ENCODE results near the gene HMX1.

Gene HMX1

GRCh38 chr4:8842614-8843013, 29.0 kb downstream of the HMX1 start:
- Histone ChIP-seq H3K4me1 (ENCODE audit: control insufficient read depth in 5 of 5, insufficient read depth in 5 of 5, low read length in 5 of 5) (no peaks in the 10 kb centered on the region), H3K27ac (ENCODE audit: low read depth, low read length) (no peak overlapping the region), H3K36me3 (ENCODE audit: control insufficient read depth in 5 of 5, insufficient read depth in 5 of 5, low read length in 5 of 5) (no peaks in the 10 kb centered on the region), H3K4me3 (ENCODE audit: low read depth in 1 of 5, low read length in 5 of 5) (no peak overlapping the region), H3K9ac (ENCODE audit: low read length in 5 of 5) (no peak overlapping the region), H3K9me3 (ENCODE audit: control insufficient read depth in 5 of 5, low read length in 5 of 5) (peaks cover 0 to 22% (median 9%) of the 10 kb centered on the region in 5 donors), H3K27me3 (ENCODE audit: control insufficient read depth in 5 of 5, insufficient read depth in 4 of 5, low read length in 5 of 5) (peaks cover 12 to 32% (median 16%) of the 10 kb centered on the region in 5 donors)

- Histone ChIP-seq H3K4me3 (ENCODE audit: low read depth in 1 of 5, low read length in 5 of 5) (no peak overlapping the region), H3K4me1 (ENCODE audit: control insufficient read depth in 5 of 5, insufficient read depth in 5 of 5, low read length in 5 of 5) (no peaks in the 10 kb centered on the region), H3K9me3 (ENCODE audit: control insufficient read depth in 5 of 5, low read length in 5 of 5) (peaks cover 0 to 22% (median 9%) of the 10 kb centered on the region in 5 donors), H3K27ac (ENCODE audit: low read depth, low read length) (no peak overlapping the region), H3K9ac (ENCODE audit: low read length in 5 of 5) (no peak overlapping the region), H3K36me3 (ENCODE audit: control insufficient read depth in 5 of 5, insufficient read depth in 5 of 5, low read length in 5 of 5) (no peaks in the 10 kb centered on the region), H3K27me3 (ENCODE audit: control insufficient read depth in 5 of 5, insufficient read depth in 4 of 5, low read length in 5 of 5) (peaks cover 12 to 30% (median 16%) of the 10 kb centered on the region in 5 donors)
These were observed 29.9 kb downstream of the HMX1 start for GRCh38 chr4:8841678-8842268.

- Histone ChIP-seq H3K27me3 (ENCODE audit: control insufficient read depth in 5 of 5, insufficient read depth in 4 of 5, low read length in 5 of 5) (peaks cover 6 to 25% (median 14%) of the 10 kb centered on the region in 5 donors), H3K9me3 (ENCODE audit: control insufficient read depth in 5 of 5, low read length in 5 of 5) (peaks cover 0 to 21% (median 9%) of the 10 kb centered on the region in 5 donors)
These were observed 30.7 kb downstream of the HMX1 start for GRCh38 chr4:8840816-8841455.

GRCh38 chr4:8840006-8840793, 31.4 kb downstream of the HMX1 start:
- no peak overlapping the region for H3K4me3 ChIP-seq (ENCODE audit: low read depth in 1 of 5, low read length in 5 of 5)
- H3K4me1 ChIP-seq (ENCODE audit: control insufficient read depth in 5 of 5, insufficient read depth in 5 of 5, low read length in 5 of 5), result no peaks in the 10 kb centered on the region
- peaks cover 0 to 15% (median 9%) of the 10 kb centered on the region in 5 donors for H3K9me3 ChIP-seq (ENCODE audit: control insufficient read depth in 5 of 5, low read length in 5 of 5)
- peaks cover 5 to 22% (median 9%) of the 10 kb centered on the region in 5 donors for H3K27me3 ChIP-seq (ENCODE audit: control insufficient read depth in 5 of 5, insufficient read depth in 4 of 5, low read length in 5 of 5)
- no peak overlapping the region for H3K9ac ChIP-seq (ENCODE audit: low read length in 5 of 5)
- no peak overlapping the region for H3K27ac ChIP-seq (ENCODE audit: low read depth, low read length)
- no peaks in the 10 kb centered on the region for H3K36me3 ChIP-seq (ENCODE audit: control insufficient read depth in 5 of 5, insufficient read depth in 5 of 5, low read length in 5 of 5)

More at GRCh38 chr4:8840816-8841455, 30.7 kb downstream of the HMX1 start:
- Histone ChIP-seq H3K4me1 (ENCODE audit: control insufficient read depth in 5 of 5, insufficient read depth in 5 of 5, low read length in 5 of 5) (no peaks in the 10 kb centered on the region), H3K4me3 (ENCODE audit: low read depth in 1 of 5, low read length in 5 of 5) (no peak overlapping the region), H3K36me3 (ENCODE audit: control insufficient read depth in 5 of 5, insufficient read depth in 5 of 5, low read length in 5 of 5) (no peaks in the 10 kb centered on the region), H3K27ac (ENCODE audit: low read depth, low read length) (no peak overlapping the region), H3K9ac (ENCODE audit: low read length in 5 of 5) (no peak overlapping the region)

- no peaks in the 10 kb centered on the region for H3K36me3 ChIP-seq (ENCODE audit: control insufficient read depth in 5 of 5, insufficient read depth in 5 of 5, low read length in 5 of 5)
- no peaks in the 10 kb centered on the region for H3K4me1 ChIP-seq (ENCODE audit: control insufficient read depth in 5 of 5, insufficient read depth in 5 of 5, low read length in 5 of 5)
- H3K9ac ChIP-seq (ENCODE audit: low read length in 5 of 5), result no peak overlapping the region
- peaks cover 5 to 29% (median 15%) of the 10 kb centered on the region in 5 donors for H3K27me3 ChIP-seq (ENCODE audit: control insufficient read depth in 5 of 5, insufficient read depth in 4 of 5, low read length in 5 of 5)
- H3K4me3 ChIP-seq (ENCODE audit: low read depth in 1 of 5, low read length in 5 of 5), result no peak overlapping the region
- H3K27ac ChIP-seq (ENCODE audit: low read depth, low read length), result no peak overlapping the region
- peaks cover 0 to 15% (median 6%) of the 10 kb centered on the region in 5 donors for H3K9me3 ChIP-seq (ENCODE audit: control insufficient read depth in 5 of 5, low read length in 5 of 5)
These were observed 32.6 kb downstream of the HMX1 start for GRCh38 chr4:8838961-8839431.

- Histone ChIP-seq H3K4me3 (ENCODE audit: low read depth in 1 of 5, low read length in 5 of 5) (no peak overlapping the region), H3K27ac (ENCODE audit: low read depth, low read length) (no peak overlapping the region), H3K9me3 (ENCODE audit: control insufficient read depth in 5 of 5, low read length in 5 of 5) (peaks cover 0 to 9% (median 2%) of the 10 kb centered on the region in 5 donors), H3K4me1 (ENCODE audit: control insufficient read depth in 5 of 5, insufficient read depth in 5 of 5, low read length in 5 of 5) (no peaks in the 10 kb centered on the region), H3K36me3 (ENCODE audit: control insufficient read depth in 5 of 5, insufficient read depth in 5 of 5, low read length in 5 of 5) (no peaks in the 10 kb centered on the region), H3K9ac (ENCODE audit: low read length in 5 of 5) (no peak overlapping the region), H3K27me3 (ENCODE audit: control insufficient read depth in 5 of 5, insufficient read depth in 4 of 5, low read length in 5 of 5) (peaks cover 3 to 27% (median 15%) of the 10 kb centered on the region in 5 donors)
These were observed 33.2 kb downstream of the HMX1 start for GRCh38 chr4:8838296-8838960.

- Histone ChIP-seq H3K4me3 (ENCODE audit: low read depth in 1 of 5, low read length in 5 of 5) (no peak overlapping the region), H3K9me3 (ENCODE audit: control insufficient read depth in 5 of 5, low read length in 5 of 5) (peaks cover 0 to 4% (median 0%) of the 10 kb centered on the region in 5 donors), H3K27ac (ENCODE audit: low read depth, low read length) (no peak overlapping the region), H3K4me1 (ENCODE audit: control insufficient read depth in 5 of 5, insufficient read depth in 5 of 5, low read length in 5 of 5) (no peaks in the 10 kb centered on the region), H3K36me3 (ENCODE audit: control insufficient read depth in 5 of 5, insufficient read depth in 5 of 5, low read length in 5 of 5) (no peaks in the 10 kb centered on the region), H3K27me3 (ENCODE audit: control insufficient read depth in 5 of 5, insufficient read depth in 4 of 5, low read length in 5 of 5) (peaks cover 7 to 37% (median 15%) of the 10 kb centered on the region in 5 donors), H3K9ac (ENCODE audit: low read length in 5 of 5) (no peak overlapping the region)
These were observed 34.3 kb downstream of the HMX1 start for GRCh38 chr4:8837181-8837841.

GRCh38 chr4:8836664-8837171, 34.9 kb downstream of the HMX1 start:
- Histone ChIP-seq H3K9ac (ENCODE audit: low read length in 5 of 5) (no peak overlapping the region), H3K36me3 (ENCODE audit: control insufficient read depth in 5 of 5, insufficient read depth in 5 of 5, low read length in 5 of 5) (no peaks in the 10 kb centered on the region), H3K9me3 (ENCODE audit: control insufficient read depth in 5 of 5, low read length in 5 of 5) (peaks cover 0 to under 1% (median 0%) of the 10 kb centered on the region in 5 donors), H3K27me3 (ENCODE audit: control insufficient read depth in 5 of 5, insufficient read depth in 4 of 5, low read length in 5 of 5) (peaks cover 11 to 42% (median 16%) of the 10 kb centered on the region in 5 donors), H3K4me3 (ENCODE audit: low read depth in 1 of 5, low read length in 5 of 5) (no peak overlapping the region), H3K4me1 (ENCODE audit: control insufficient read depth in 5 of 5, insufficient read depth in 5 of 5, low read length in 5 of 5) (no peaks in the 10 kb centered on the region), H3K27ac (ENCODE audit: low read depth, low read length) (no peak overlapping the region)

Data from subcutaneous abdominal adipose tissue (tissue), 5 donors.